Thyroid gland (tissue), 4 donors: Measurements from ENCODE around the gene DLGAP4.

Source experiments
- POLR2A ChIP-seq, 2 donors: fragments of 450-650 bp; IDR thresholded peaks; one replicate each; pipeline ENCODE4 v1.6.1; 2017; ENCODE audit warnings: antibody characterized with exemption in 2 of 2, mild to moderate bottlenecking in 2 of 2, moderate library complexity in 1 of 2
- TF ChIP-seq, protein P1 (sequence below), 6 experiments: fragments of 200-600 bp in 3 of 6; fragments of 450-650 bp in 3 of 6; sonication (generic) in 3 of 6; IDR thresholded peaks; one replicate each; pipeline ENCODE4 v1.5.1; 2016 to 2019; ENCODE audit warnings: antibody characterized with exemption in 6 of 6, mild to moderate bottlenecking in 2 of 6, inconsistent platforms in 1 of 6, moderate library complexity in 1 of 6

DNA sequence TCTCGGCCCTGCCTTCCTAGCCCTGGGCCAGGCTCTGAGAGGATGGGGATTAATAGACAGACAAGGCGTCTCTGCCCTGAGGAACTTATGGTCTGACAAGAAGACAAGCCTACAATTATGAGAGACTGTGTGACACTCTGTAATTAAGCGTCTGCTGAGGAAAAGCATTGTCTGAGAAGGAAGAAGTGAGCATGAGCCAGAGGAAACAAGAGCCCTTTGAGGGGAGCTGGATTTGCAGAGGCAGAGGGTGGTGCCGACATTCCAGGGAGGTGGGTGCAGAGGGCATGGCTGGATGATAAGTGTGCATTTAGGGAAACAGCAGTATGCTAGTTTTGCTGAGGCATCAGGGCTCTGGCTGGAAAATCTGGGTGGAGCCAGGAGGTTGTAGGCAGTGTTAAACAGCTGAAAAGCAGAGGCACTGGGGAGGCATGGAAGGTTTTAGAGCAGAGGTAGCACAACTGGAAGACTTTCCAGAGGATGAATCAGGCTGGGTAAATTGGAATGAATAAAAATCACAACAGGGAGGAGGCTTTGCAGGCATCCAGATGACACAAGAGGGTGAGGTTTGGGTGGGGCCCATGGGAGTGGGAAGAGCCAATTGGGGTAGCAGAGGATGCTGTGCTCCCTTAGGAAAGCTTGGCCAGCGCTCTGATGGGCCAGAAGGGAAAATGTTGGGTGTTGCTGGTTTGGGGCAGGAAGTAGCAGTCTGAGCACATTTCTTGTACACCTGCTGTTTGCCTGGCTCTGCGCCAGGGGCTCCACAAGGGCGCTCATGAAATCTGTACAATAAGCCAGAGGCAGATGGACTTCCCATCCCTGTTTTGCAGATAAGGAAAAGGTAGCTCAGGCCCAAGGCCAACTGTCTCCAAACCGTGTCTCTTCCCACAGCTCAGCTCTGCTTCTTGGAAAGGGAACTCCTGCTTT, 161.2 kb downstream of the DLGAP4 start:
- TF ChIP-seq, protein P1, sequence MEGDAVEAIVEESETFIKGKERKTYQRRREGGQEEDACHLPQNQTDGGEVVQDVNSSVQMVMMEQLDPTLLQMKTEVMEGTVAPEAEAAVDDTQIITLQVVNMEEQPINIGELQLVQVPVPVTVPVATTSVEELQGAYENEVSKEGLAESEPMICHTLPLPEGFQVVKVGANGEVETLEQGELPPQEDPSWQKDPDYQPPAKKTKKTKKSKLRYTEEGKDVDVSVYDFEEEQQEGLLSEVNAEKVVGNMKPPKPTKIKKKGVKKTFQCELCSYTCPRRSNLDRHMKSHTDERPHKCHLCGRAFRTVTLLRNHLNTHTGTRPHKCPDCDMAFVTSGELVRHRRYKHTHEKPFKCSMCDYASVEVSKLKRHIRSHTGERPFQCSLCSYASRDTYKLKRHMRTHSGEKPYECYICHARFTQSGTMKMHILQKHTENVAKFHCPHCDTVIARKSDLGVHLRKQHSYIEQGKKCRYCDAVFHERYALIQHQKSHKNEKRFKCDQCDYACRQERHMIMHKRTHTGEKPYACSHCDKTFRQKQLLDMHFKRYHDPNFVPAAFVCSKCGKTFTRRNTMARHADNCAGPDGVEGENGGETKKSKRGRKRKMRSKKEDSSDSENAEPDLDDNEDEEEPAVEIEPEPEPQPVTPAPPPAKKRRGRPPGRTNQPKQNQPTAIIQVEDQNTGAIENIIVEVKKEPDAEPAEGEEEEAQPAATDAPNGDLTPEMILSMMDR (IDR thresholded peaks at IDR 0.05): no peak
- no peak for TF ChIP-seq POLR2A (IDR thresholded peaks at IDR 0.05)
